HG03159 (cell line): ENCODE data around the gene TAP2.
A peak's percentile ranks its signal among the peaks of the same experiment; 100 is the strongest.
"Not testable (repeated sequence)": the region's sequence is repeated elsewhere in the genome, so short reads cannot be mapped to it uniquely, and the experiment has no call there.

Experiments used
- ATAC-seq: cut with Tn5 transposase; IDR thresholded peaks from one replicate; pipeline ENCODE4 v1.9.1; 2021; ENCODE audit warnings: mild to moderate bottlenecking, moderate library complexity; ENCODE audit not compliant: unreplicated experiment

TAP2 gene

DNA sequence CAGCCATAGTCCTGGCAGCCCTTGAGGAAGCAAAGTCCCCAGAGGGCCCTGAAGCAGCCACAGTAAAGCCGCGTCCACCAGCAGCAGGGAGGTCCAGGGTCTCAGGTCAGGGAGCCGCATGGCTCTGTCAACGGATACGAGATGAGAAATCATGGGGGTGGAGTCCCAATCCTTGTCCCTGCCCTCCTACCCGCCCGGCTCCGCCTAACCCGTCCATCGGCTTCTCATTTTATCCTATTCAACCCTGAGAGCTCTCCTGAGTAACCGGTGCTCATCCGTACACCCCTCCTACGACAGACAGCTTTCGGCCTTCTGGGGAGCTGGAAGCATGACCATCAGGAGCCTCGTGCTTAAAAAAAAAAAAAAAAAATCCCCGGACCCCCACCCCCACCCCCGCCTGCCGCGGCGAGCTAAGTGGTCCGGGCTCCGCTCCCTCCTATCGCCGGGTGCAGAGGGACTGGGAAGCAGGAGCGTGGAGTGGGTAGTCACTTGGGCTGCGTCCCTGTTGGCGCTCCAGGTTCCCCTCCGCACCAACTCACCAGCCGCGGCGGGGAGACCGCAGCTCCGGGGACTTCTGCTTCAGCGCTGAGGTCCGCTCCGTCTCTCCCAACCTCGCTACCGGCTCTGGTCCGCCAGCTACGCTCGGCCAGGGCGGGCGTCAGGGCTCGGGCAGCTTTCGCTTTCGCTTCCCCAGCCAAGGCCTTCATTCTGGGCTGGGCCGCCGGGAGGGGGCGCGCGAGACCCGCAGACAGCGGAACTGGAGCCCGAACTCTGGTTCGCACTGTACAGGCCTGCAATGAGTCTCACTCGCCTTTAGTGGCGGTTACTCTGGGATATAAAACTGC, at the start of gene TAP2:
TSS of gene TAP2 (minus strand) at position 626 of the 845 bp plus-strand sequence. CDS start at position 120, 506 bp downstream.
- ATAC-seq = peak; percentile 75

DNA sequence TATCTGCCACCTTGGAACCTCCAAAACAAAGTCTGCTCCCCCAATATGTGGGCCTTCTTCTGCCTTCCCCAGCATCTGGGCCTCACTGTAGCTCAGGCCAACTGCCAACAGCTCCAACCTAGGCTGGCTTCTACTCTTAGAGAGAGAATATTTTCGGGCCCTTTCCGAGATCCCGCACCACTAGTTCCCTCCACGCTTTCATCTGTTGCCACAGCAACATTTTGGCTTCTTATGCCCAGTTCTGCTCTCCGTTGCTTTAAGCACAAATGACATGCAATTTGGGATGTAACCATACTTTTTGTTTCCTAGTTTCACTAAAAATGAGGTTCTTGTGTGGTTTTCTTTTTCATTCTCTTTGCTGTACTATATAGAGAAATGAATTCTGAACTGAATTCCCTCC, 49.1 kb upstream of the TAP2 start:
- ATAC-seq = no peak

DNA sequence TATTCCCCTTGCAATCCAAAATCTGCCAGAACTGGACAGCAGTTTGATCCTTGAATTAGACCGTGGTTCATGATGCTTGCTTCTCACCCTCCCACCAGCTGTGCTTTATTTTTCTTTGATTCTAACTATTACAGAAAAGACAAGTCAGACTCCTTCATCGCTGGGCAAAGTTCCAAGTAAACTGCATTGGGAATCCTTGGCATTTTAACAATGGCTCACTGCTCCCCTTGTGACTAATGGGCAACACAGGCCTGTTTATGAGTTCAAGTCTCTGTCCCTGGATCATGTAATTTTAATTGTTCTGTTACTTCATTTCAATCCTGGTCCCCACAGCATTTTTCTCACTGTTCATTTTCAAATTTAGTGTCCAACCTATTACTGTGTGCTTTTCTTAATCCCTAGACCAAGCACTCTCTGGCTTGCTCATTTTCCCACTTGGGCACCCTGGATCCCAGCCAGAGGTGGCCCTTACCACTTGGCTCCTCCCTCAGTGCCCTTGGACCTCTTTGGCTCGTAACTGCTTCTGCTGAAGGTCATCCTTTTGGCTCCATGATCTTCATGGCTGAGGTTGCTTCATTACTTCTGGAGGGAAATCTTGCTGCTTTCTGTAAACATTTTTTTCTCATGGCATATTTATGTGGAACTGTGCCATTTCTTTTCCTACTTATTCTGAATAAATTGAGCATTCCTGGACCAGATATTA, 48.3 kb upstream of the TAP2 start:
- no peak for ATAC-seq

DNA sequence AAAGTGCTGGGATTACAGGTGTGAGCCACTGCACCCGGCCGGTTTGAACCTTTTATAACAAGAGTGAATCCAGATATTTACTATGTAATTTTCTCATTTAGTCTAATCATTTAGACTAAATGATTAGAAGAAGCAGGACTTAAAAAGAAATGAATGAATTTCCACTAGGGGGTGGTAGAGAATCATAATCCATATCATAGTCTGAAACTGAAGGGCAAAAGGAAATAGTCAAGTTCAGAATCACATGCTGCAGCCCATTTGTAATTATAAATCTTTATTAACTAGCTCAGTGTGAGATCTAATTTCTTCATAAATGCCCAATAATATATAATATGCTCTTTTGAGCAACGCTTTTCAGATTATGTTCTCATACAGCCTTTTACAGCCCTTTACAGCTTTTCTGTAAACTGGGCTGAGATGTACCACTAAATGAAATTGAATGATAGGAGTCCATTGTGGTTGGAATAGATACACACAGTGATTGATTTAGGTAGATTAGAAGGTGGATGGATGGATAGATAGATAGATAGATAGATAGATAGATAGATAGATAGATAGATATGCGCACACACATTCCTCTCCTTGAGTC, 47.3 kb upstream of the TAP2 start:
- no peak for ATAC-seq

DNA sequence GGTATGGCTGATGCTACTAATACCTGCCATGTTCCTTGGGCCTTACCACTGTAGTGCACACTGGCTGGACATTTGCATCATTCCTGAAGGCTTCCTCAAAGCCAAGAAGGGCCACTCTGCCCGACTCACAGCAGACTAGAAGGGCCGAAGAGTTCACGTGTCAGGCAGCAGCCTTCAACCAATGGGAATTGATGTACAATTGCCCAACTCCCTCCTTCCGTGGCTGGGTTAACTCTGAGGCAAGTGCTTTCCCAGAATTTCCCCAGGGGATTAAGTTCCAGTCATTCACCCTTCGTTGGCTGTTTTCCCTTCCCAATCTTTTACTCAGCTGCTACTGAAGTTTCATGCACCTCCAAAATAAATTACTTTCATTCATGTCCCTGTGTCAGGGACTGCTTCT, 45.2 kb upstream of the TAP2 start:
- ATAC-seq = no peak

DNA sequence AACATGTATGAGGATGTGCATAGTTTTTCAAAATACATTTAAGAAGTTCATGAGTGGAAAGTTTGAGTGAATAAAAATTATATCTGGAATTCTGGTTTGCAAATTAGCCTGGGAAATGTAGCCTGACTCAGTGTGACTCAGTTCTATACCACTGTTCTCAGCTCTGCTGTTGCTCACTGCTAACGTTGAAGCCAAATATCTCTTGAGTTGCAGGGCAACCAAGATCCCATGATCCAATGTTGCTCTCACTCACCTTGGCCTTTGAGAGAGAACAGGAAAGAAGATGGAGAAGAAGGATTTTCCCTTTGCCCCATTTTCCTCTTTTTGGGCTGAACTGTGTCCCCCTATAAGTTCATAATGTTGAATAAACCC, 44.3 kb upstream of the TAP2 start:
- no peak for ATAC-seq

DNA sequence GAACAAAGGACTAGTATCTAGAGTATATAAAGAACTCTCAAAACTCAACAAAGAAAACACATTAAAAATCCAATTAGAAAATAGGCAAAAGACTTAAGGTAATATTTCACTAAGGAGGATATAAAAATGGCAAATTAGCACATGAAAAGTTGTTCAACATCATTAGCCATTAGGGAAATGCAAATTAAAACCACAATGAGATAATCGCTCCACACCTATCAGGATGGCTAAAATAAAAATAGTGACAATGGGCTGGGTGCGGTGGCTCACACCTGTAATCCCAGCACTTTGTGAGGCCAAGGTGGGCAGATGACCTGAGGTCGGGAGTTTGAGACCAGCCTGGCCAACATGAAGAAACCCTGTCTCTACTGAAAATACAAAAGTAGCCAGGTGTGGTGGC, 42.4 kb upstream of the TAP2 start:
- not testable (repeated sequence) for ATAC-seq

DNA sequence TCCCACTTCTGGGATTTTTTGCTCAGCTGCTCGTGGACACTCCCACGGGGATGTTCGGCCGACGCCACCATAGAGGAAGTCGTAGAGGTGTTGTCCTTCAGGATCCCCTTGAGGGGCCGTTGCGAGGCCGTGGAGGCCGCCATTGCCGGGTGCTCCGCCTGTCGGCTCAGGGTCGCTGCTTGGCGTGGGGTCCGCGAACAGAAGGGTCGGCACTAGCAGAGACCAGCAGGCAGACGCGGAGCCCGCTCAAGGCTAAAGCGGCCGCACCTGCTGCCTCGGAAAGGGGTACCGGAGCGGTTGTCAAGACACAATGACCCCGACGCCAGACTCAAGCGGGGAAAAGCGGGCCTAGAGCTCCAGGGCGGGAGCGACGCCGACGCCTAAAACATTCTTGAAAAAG, 41.2 kb upstream of the TAP2 start:
- no peak for ATAC-seq

DNA sequence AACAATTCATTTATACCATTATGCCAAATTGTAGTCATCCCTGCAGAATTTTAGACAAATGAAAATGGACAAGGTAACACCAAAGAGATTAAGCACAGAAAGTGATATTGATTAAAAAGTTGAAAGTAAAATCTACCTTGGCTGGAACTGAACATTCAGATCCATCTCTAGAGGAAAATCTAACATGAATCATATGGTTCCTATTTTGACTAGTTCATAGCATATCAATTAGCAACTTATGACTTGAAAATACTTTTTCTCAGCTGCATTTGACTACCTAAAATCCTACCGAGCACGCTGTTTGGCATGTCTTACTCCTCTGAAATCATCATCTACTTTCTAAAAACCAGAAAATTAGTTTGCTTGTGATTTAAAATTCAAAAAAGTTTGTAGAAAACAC, 38.1 kb upstream of the TAP2 start:
- no peak for ATAC-seq

DNA sequence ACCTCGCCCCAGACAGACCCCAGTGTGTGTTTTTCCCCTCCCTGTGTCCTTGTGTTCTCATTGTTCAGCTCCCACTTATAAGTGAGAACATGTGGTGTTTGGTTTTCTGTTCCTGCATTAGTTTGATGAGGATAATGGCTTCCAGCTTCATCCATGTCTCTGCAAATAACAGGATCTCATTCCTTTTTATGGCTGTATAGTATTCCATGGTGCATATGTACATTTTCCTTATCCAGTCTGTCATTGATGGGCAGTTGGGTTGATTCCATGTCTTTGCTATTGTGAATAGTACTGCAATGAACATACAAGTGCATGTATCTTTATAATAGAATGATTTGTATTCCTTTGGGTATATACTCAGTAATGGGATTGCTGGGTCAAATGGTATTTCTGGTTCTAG, 35.4 kb upstream of the TAP2 start:
- not testable (repeated sequence) for ATAC-seq

DNA sequence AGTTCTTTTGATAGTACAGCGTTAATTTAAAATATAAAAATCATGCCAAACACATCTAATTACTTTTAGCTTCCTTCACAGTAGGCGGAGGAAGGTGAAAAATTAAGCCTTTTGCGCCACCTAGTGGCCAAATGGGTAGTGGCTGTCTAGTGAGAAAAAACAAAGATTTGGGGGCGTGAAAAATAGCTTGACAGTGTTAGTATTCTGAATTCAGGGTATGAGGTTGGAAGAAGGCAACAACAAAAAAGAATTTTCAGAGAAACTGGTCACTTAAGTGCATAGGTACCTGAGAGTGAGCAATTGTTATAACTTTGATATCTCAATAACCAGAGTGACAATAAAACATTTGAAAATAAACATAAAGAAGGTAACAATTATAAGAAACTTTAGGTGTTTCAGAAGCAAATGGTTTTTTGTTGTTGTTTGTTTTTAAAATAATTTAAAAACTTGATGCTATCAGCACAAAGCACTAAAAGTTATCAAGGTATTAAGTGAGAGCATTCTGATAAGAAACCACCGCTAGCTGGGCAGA, 29.8 kb upstream of the TAP2 start:
- ATAC-seq = no peak

DNA sequence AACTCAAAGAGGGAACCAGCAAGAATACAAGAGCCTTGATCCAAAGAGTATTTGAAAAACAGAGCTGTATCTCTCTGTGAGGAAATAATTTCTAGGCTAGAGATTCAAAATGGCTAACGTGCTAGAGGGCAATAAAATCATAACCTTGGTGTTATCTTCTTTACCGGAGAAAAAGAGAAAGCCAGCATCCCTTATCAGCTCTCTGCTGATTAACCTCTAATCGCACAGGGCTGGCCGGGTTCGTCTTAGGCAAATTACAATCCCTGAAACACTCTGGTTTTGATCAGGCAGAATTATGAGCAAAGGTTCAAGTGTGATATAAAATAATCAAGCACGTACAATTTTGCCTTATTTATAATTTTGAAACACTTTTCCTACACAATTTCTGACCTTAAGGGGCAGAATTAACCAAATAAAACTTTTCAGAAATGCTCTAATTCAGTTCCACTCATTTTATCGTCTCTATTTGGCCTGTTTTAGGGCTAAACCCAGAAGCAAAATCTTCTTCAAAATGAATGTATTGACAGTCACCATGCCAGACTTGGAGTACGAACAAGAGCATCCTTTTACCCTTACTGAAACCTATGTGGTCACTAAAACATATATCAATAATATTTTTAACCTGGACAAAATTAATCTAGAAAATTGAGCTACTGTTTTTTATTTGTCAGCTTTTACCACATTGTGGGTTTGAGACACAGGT, 29.2 kb upstream of the TAP2 start:
- ATAC-seq = no peak

DNA sequence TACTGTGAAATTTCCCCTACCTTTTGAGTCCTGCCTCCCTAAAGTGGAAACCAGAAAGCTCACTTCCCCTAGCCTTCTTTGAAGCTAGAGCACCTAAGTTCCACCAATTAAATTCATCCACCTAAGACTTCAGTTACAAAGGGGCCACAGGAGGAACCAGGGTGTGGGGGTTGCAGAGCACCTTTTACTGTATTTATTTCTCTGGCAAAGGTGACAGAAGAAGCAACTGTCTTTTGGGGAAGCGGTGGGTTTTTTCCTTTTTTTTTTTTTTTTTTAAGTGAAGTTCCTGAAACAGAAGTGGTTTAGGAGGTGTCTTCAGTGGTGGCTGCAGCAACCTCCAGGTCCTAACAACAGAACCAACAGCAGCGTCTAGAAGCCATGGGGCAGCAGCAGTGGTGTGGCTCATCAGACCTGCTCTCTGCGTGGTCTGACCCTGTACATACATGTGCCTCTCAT, 28.5 kb upstream of the TAP2 start:
- ATAC-seq = no peak

DNA sequence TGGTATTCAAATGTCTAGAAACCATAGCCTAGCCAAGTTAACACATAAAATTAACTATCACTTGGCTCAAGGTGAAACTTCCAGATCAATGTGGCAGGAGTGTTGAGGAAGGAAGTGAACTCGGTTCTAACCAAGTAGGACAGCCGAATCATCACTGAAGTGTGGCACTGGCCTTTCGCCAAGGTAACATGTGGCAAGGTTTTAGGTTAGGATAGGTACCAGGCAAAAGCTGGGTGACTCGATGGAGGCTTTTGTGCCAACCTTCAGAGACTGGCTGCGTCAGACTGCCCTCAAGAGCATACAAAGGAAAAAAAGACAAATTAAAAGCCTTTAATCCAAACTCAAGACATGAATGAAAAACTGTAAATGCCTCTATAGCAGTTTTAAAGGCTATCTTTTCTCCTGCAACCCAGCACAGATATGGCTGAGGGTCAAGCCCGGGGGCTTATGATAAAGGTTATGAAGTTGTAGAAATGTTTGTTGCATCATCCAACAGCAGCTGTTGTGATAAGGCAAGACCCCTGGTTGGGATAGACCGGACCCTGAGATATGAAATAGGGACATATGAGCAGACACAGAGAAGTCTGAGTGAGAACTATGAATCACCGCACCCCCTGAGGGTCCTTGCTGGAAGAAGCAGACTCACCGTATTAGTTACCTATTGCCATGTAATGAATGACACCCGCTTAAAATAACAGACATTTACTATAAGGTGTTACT, 27.3 kb upstream of the TAP2 start:
- no peak for ATAC-seq

DNA sequence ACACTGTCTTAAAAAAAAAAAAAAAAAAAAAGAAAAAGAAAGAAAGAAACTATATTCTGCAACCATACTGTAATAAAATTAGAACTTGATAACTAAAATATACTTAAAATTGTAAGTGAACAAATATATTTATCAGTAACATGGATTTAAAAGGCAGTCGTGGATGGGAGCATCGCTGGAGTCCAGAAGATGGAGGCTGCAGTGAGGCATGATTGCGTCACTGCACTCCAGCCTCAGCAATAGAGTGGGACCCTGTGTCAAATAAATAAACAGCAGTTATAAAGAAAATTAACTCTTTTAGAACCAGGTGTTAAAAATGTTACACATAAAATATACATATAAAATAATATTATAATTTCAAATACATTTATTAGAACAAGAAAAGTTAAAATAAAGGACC, 24.2 kb upstream of the TAP2 start:
- no peak for ATAC-seq

DNA sequence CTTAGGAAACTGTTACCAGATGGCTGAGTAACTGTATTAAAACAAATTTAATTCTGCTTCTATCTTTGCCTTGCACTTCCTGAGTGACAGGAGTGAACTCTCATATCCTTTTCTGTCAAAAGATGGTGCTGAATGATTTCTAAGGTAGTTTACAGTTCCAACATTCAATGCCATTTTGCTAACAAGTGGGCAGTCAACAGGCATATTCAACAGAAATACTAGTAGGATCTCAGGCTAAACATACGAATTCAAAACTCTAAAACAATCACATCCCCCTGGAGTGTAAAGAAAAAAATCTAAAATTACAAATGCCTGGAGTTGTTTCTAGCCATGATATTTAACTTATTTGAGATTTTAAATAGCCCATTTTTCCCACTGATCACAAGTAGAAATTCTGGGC, 22.1 kb upstream of the TAP2 start:
- ATAC-seq = no peak

DNA sequence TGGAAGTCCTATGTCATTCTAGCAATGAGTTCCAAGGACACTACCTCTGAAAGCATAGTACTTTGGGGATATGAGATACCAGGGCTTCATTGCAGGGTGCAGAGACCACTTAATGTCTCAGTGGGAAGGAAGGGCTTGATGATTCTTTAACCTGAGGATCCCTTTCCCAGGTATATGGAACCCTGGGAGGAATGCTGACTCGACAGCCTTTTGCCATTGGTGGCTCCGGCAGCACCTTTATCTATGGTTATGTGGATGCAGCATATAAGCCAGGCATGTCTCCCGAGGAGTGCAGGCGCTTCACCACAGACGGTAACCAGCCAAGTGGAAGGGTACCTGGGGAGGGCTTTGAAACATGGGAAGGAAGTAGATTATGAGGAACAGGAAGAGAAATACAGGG, 19.7 kb upstream of the TAP2 start:
- ATAC-seq = no peak

DNA sequence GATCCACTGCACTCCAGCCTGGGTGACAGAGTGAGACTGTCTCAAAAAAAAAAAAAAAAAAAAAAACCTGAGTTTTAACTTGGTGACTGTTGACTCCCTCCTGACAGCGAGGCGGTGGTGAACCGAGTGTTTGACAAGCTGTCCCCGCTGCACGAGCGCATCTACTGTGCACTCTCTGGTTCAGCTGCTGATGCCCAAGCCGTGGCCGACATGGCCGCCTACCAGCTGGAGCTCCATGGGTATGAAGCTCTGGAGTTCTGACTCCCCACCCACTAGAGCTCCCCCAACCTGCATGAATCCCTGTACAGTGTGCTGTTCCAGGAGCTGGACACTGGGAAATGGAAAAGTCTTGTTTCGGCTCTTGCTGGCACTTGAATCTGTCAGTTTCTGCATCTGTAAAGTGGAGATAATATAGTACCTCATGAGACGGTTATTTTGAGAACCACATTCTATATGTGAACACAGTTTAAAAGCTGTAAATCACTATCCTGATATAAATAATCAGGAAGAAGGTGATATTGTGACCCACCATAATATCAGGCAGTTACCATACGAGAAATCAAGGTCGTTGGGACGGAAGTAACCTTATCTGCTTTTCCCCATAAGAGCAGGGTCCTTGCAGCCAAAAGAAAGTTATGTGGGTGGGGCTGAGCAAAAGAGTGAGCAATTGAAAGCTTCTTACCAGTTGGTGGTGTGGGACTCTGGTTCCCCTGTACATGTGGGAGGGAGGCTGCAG, 18.8 kb upstream of the TAP2 start:
- no peak for ATAC-seq

DNA sequence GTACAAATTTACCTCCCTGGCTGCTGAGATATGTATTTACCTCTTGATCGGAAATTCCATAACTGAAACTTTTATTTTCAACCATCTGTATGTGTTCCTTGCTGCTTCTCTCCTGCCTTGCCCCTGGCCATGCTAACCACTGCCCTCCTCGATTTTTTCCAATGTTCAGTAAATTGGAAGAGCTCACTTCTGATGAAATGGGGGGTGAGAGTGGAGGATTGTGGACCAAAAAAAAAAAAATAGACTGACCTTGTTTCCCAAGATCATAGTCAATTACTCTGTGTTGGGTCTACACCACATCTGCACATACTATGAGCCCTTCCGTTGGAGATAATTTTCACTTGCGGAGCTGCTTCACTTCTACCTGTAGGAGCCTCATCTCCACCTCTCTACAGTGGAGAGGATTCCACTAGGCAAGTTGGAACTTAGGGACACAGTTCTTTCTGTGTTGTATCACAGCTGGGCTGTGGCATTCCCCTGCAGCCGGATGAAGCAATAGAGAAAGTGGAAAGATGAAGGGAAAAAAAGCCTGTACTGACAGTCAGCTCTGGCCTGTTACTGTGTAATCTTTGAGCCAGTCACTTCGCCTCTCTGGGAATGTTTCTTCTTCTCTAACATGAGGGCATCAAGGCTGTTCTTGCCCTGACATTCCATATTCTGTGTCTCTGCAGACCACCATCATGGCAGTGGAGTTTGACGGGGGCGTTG, 17.1 kb upstream of the TAP2 start:
- no peak for ATAC-seq
